Thymus (tissue), 11 donors: ENCODE results near the gene ITGA2B. TPM values are rescaled to one million over a fixed set of nuclear protein-coding genes. Genes with fewer than 3 reads are reported as not detected.
"Not testable (repeated sequence)": the region's sequence is repeated elsewhere in the genome, so short reads cannot be mapped to it uniquely, and the experiment has no call there.

ENCODE experiments used
- DNase-seq, 9 donors: peaks; one replicate each; pipeline ENCODE4 v3.0.0-alpha.2; 2013; ENCODE audit warnings: low spot score in 9 of 9, low read depth in 6 of 9, missing footprints in 1 of 9
- H3K27ac ChIP-seq, 2 donors: one replicate each; pipeline ENCODE4 v1.5.1; 2013; ENCODE audit warnings: control low read depth in 1 of 2, low read depth in 1 of 2, low read length in 1 of 2, mild to moderate bottlenecking in 1 of 2, moderate library complexity in 1 of 2
- H3K27me3 ChIP-seq, 2 donors: one replicate each; pipeline ENCODE4 v1.5.1; 2013; ENCODE audit warnings: low read length in 1 of 2; ENCODE audit not compliant: control insufficient read depth in 2 of 2, insufficient read depth in 1 of 2
- H3K36me3 ChIP-seq, 2 donors: one replicate each; pipeline ENCODE4 v1.5.1; 2013; ENCODE audit warnings: low read length in 1 of 2, mild to moderate bottlenecking in 1 of 2, moderate library complexity in 1 of 2; ENCODE audit not compliant: control insufficient read depth in 2 of 2, insufficient read depth in 2 of 2
- H3K4me1 ChIP-seq, 2 donors: one replicate each; pipeline ENCODE4 v1.5.1; 2013; ENCODE audit warnings: low read length in 2 of 2; ENCODE audit not compliant: control insufficient read depth in 2 of 2, insufficient read depth in 2 of 2
- H3K4me3 ChIP-seq, 2 donors: one replicate each; pipeline ENCODE4 v1.5.1; 2013; ENCODE audit warnings: low read length in 2 of 2, control low read depth in 1 of 2, mild to moderate bottlenecking in 1 of 2
- H3K9me3 ChIP-seq, 2 donors: one replicate each; pipeline ENCODE4 v1.5.1; 2013; ENCODE audit warnings: low read length in 1 of 2, mild to moderate bottlenecking in 1 of 2; ENCODE audit not compliant: control insufficient read depth in 2 of 2, insufficient read depth in 1 of 2
- WGBS: extraction: QIAGEN DNeasy Blood & Tissue Kit; methylation state at CpG from one replicate; pipeline ENCODE4 v1.1.7; 2013; 5-methylcytosine and 5-hydroxymethylcytosine counted together
- polyA plus RNA-seq: library from polyadenylated mRNA; stranded (reverse); fragments of 200-250 nt; gene quantifications from one replicate; pipeline ENCODE4 v1.2.3, GENCODE V29; 2013
- total RNA-seq: library from RNA; stranded (reverse); fragments of 120-200 nt; gene quantifications from one replicate; pipeline ENCODE4 v1.2.4, GENCODE V29; 2013
- donor health status: healthy.

ITGA2B gene
- total and polyA plus RNA-seq, 2 donors = 0.38 to 0.41 TPM

- H3K4me1 ChIP-seq = peaks cover 4 to 20% of the 10 kb centered on the region in 2 donors
- H3K36me3 ChIP-seq = no peaks in the 10 kb centered on the region
- 89% methylated on average over 11 of the region's 11 CpGs for WGBS
- H3K4me3 ChIP-seq = no peak overlapping the region
- no peak for DNase-seq
- no peaks in the 10 kb centered on the region for H3K9me3 ChIP-seq
- no peak overlapping the region for H3K27ac ChIP-seq
- H3K27me3 ChIP-seq = peaks cover 0 to 34% of the 10 kb centered on the region in 2 donors
Measured at GRCh38 chr17:44343510-44344209, 45.8 kb downstream of the ITGA2B start.

GRCh38 chr17:44340553-44340952, 48.9 kb downstream of the ITGA2B start:
- H3K4me1 ChIP-seq, H3K9me3 ChIP-seq, H3K27ac ChIP-seq, DNase-seq, H3K36me3 ChIP-seq, H3K4me3 ChIP-seq: not testable (repeated sequence)
- peaks cover 0 to 44% of the 10 kb centered on the region in 2 donors for H3K27me3 ChIP-seq
- WGBS = 95% methylated on average over 5 of the region's 5 CpGs

GRCh38 chr17:44338702-44339101, 50.7 kb downstream of the ITGA2B start:
- Histone ChIP-seq H3K36me3 (no peaks in the 10 kb centered on the region), H3K4me1 (no peaks in the 10 kb centered on the region), H3K27ac (no peak overlapping the region), H3K27me3 (peaks cover 0 to 34% of the 10 kb centered on the region in 2 donors), H3K9me3 (no peaks in the 10 kb centered on the region), H3K4me3 (no peak overlapping the region)
- DNase-seq = no peak
- 83% methylated on average over 6 of the region's 6 CpGs for WGBS

- Histone ChIP-seq H3K4me1 (peaks cover 0 to 3% of the 10 kb centered on the region in 2 donors), H3K36me3 (no peaks in the 10 kb centered on the region), H3K27me3 (peaks cover 0 to 15% of the 10 kb centered on the region in 2 donors), H3K27ac (no peak overlapping the region), H3K4me3 (no peak overlapping the region), H3K9me3 (no peaks in the 10 kb centered on the region)
- 69% methylated on average over 5 of the region's 5 CpGs for WGBS
- DNase-seq = no peak
Measured at GRCh38 chr17:44335968-44336367, 53.5 kb downstream of the ITGA2B start.

GRCh38 chr17:44335564-44335963, 53.9 kb downstream of the ITGA2B start:
- H3K36me3 ChIP-seq = no peaks in the 10 kb centered on the region
- 94% methylated on average over 3 of the region's 3 CpGs for WGBS
- peaks cover 0 to 15% of the 10 kb centered on the region in 2 donors for H3K27me3 ChIP-seq
- H3K4me1 ChIP-seq = peaks cover 0 to 3% of the 10 kb centered on the region in 2 donors
- H3K9me3 ChIP-seq = no peaks in the 10 kb centered on the region
- H3K4me3 ChIP-seq = no peak overlapping the region
- DNase-seq = no peak
- no peak overlapping the region for H3K27ac ChIP-seq

GRCh38 chr17:44334727-44335126, 54.7 kb downstream of the ITGA2B start:
- Histone ChIP-seq H3K27ac (no peak overlapping the region), H3K27me3 (peaks cover 0 to 15% of the 10 kb centered on the region in 2 donors), H3K4me1 (peaks cover 0 to 3% of the 10 kb centered on the region in 2 donors), H3K4me3 (no peak overlapping the region), H3K36me3 (no peaks in the 10 kb centered on the region), H3K9me3 (no peaks in the 10 kb centered on the region)
- DNase-seq = no peak
- WGBS = 88% methylated on average over 3 of the region's 3 CpGs

GRCh38 chr17:44334315-44334714, 55.1 kb downstream of the ITGA2B start:
- no peaks in the 10 kb centered on the region for H3K36me3 ChIP-seq
- H3K9me3 ChIP-seq = no peaks in the 10 kb centered on the region
- no peak overlapping the region for H3K4me3 ChIP-seq
- 79% methylated on average over 2 of the region's 2 CpGs for WGBS
- DNase-seq = no peak
- H3K4me1 ChIP-seq = peaks cover 0 to 3% of the 10 kb centered on the region in 2 donors
- H3K27me3 ChIP-seq = peaks cover 0 to 15% of the 10 kb centered on the region in 2 donors
- peak overlapping the region in 1 of 2 donors; percentile 60 for H3K27ac ChIP-seq

GRCh38 chr17:44333371-44333770, 56.1 kb downstream of the ITGA2B start:
- no peak overlapping the region for H3K4me3 ChIP-seq
- no peaks in the 10 kb centered on the region for H3K9me3 ChIP-seq
- H3K27me3 ChIP-seq = peaks cover 0 to 13% of the 10 kb centered on the region in 2 donors
- no peak for DNase-seq
- H3K36me3 ChIP-seq = no peaks in the 10 kb centered on the region
- no peak overlapping the region for H3K27ac ChIP-seq
- H3K4me1 ChIP-seq = peaks cover 0 to 3% of the 10 kb centered on the region in 2 donors
- 83% methylated on average over 5 of the region's 5 CpGs for WGBS

GRCh38 chr17:44331249-44331760, 58.1 kb downstream of the ITGA2B start:
- 15% methylated on average over 7 of the region's 7 CpGs for WGBS
- Histone ChIP-seq H3K27ac (no peak overlapping the region), H3K4me1 (peaks cover 0 to 10% of the 10 kb centered on the region in 2 donors), H3K4me3 (no peak overlapping the region), H3K36me3 (no peaks in the 10 kb centered on the region), H3K27me3 (peaks cover 0 to 20% of the 10 kb centered on the region in 2 donors), H3K9me3 (no peaks in the 10 kb centered on the region)
- DNase-seq = peak in 7 of 9 donors; percentile 64 to 87 (median 77)
